Cardiac muscle cell (in vitro differentiated cells and primary cell): Measurements from ENCODE around the gene SEPTIN8. TPM values are rescaled to one million over a fixed set of nuclear protein-coding genes. Genes with fewer than 3 reads are reported as not detected.

Experiments
- DNase-seq, 2 donors: peaks; one replicate each; pipeline versions ENCODE4 v3.0.0 to v3.0.0-alpha.2; 2010 to 2017; ENCODE audit warnings: low read depth in 1 of 2, low spot score in 1 of 2
- H3K27ac ChIP-seq: fragments of 200-600 bp; sonication (generic); 2 replicates; pipeline ENCODE4 v1.5.1; 2016
- H3K27me3 ChIP-seq: fragments of 200-600 bp; sonication (generic); 2 replicates; pipeline ENCODE4 v1.6.0; 2016; ENCODE audit warnings: control low read depth
- H3K36me3 ChIP-seq: fragments of 200-600 bp; sonication (generic); 2 replicates; pipeline ENCODE4 v1.5.1; 2016; ENCODE audit warnings: control low read depth
- H3K4me1 ChIP-seq: fragments of 200-600 bp; sonication (generic); 2 replicates; pipeline ENCODE4 v1.8.1; 2017; ENCODE audit warnings: low read depth, mild to moderate bottlenecking, mixed run types
- H3K4me3 ChIP-seq: fragments of 200-600 bp; sonication (generic); 2 replicates; pipeline ENCODE4 v1.5.1; 2016; ENCODE audit warnings: mild to moderate bottlenecking
- H3K9me3 ChIP-seq: fragments of 200-600 bp; sonication (generic); 2 replicates; pipeline ENCODE4 v1.5.1; 2017; ENCODE audit warnings: low read depth, mild to moderate bottlenecking, control low read depth
- CTCF ChIP-seq: IDR thresholded peaks from 2 replicates; pipeline ENCODE4 v1.5.1; 2012; ENCODE audit warnings: low read depth, mild to moderate bottlenecking, low read length
- polyA plus RNA-seq: library from polyadenylated mRNA; unstranded; fragments of >200 nt; fragmentation: Nextera tagmentation; extraction: Ambion mirVana; gene quantifications from 2 replicates; pipeline ENCODE4 v1.2.1, GENCODE V29; 2016
- total RNA-seq: library from RNA; depleted of rRNA; stranded (reverse); fragments of >200 nt; gene quantifications from 2 replicates; pipeline ENCODE4 v1.2.3, GENCODE V29; 2016

SEPTIN8 gene
- total and polyA plus RNA-seq, 2 experiments from 2014 or later = 18.6 to 51.9 TPM

GRCh38 chr5:132823481-132824050, 46.5 kb upstream of the SEPTIN8 start:
- Histone ChIP-seq H3K4me1 (peaks cover 6% of the 10 kb centered on the region), H3K9me3 (no peaks in the 10 kb centered on the region), H3K36me3 (no peaks in the 10 kb centered on the region), H3K27me3 (peaks cover 45% of the 10 kb centered on the region), H3K27ac (no peak overlapping the region), H3K4me3 (no peak overlapping the region)
- no peak for TF ChIP-seq CTCF
- no peak for DNase-seq

- Histone ChIP-seq H3K9me3 (no peaks in the 10 kb centered on the region), H3K36me3 (no peaks in the 10 kb centered on the region), H3K27ac (no peak overlapping the region), H3K4me3 (no peak overlapping the region), H3K4me1 (peaks cover 6% of the 10 kb centered on the region), H3K27me3 (peaks cover 42% of the 10 kb centered on the region)
- no peak for TF ChIP-seq CTCF
- DNase-seq = peak; percentile 62 to 71
Observed at GRCh38 chr5:132822650-132823480, 45.8 kb upstream of the SEPTIN8 start.

DNA sequence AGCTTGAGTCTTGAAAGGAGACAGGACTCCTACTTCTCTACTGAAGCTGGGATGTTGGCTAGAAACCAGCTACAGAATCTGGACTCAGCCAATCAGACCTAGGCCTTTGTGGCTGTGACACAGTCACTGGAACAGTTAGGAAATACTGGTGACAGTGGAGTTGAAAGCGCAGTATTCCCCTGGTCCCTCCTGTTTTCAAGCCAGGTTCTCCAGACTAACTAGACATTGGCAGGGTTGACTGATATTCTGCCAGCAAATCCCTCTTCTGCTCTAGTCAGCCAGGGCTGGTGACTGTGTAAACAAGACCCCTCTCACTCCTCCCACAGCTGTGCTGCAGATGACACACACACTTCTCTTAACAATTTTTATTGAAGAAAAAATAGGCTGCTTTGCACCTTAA, 44.8 kb upstream of the SEPTIN8 start:
- H3K27me3 ChIP-seq = peaks cover 36% of the 10 kb centered on the region
- no peak for DNase-seq
- peaks cover 6% of the 10 kb centered on the region for H3K4me1 ChIP-seq
- no peaks in the 10 kb centered on the region for H3K9me3 ChIP-seq
- no peak for TF ChIP-seq CTCF
- H3K4me3 ChIP-seq = no peak overlapping the region
- H3K27ac ChIP-seq = no peak overlapping the region
- H3K36me3 ChIP-seq = no peaks in the 10 kb centered on the region

DNA sequence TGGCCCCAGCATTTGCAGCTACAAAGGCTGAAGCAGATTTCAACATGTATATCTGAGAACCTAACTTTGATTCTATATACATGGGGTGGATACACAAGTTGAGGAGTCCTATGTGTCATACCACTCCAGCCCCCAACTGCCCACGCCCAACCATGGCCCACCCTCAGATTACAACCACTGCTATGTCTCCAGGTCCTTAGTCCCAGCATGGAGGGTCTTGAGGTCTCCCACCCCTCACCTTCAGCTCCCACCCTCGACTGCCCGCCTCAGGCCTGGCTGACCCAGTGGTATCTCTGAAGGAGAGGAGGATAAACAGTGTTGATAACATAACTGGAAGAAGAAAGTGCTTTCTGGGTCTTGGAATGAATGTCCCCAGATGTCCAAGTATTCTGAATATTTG, 44.3 kb upstream of the SEPTIN8 start:
- no peak overlapping the region for H3K27ac ChIP-seq
- no peak for DNase-seq
- peaks cover 6% of the 10 kb centered on the region for H3K4me1 ChIP-seq
- no peak overlapping the region for H3K4me3 ChIP-seq
- H3K9me3 ChIP-seq = no peaks in the 10 kb centered on the region
- TF ChIP-seq CTCF = no peak
- no peaks in the 10 kb centered on the region for H3K36me3 ChIP-seq
- H3K27me3 ChIP-seq = peaks cover 36% of the 10 kb centered on the region

DNA sequence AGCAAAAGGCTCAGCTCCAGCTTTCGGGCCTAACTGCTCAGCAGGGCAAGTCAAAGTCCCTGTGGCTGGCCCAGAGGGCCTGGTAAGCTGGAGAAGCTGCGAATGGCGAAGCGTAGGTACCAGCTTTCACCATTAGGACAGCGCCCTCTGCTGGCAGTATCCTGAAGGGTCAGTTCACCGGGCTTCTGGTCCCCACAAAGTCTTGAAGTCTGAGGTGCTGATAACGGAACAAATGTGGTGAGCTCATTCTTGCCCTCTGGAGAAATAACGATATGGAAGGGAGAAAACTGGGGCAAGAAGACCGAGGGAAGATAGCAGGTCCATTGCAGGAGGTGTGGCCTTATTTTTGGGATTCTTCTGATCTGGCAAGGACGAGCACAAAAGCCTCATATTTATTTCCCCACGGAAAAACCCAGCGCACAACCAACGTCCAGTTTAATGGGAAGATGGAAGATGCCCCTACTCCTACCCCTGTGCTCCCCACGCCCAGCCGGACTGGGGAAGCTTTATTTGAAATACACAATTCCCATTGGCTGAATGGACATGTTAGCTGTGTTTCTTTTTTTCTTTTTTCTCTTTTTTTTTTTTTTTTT, 43.2 kb upstream of the SEPTIN8 start:
- TF ChIP-seq CTCF = peak; percentile 89
- Histone ChIP-seq H3K36me3 (no peaks in the 10 kb centered on the region), H3K27ac (no peak overlapping the region), H3K27me3 (peaks cover 36% of the 10 kb centered on the region), H3K9me3 (no peaks in the 10 kb centered on the region), H3K4me3 (no peak overlapping the region), H3K4me1 (peaks cover 6% of the 10 kb centered on the region)
- DNase-seq = peak; percentile 93 to 96
